ENCODE data around the gene SMARCB1.

GRCh38 chr22:23777776-23778576, 8.8 kb upstream of the SMARCB1 start:
- TF ChIP-seq CTCF (IDR thresholded peaks at IDR 0.05) (no peak), POLR2A (IDR thresholded peaks at IDR 0.05) (no peak)
